HG03196 (cell line): ENCODE measurements around the gene CHPT1.
"Not testable (repeated sequence)": the region's sequence is repeated elsewhere in the genome, so short reads cannot be mapped to it uniquely, and the experiment has no call there.

Experiments used
- ATAC-seq: cut with Tn5 transposase; IDR thresholded peaks from one replicate; pipeline ENCODE4 v1.9.1; 2021; ENCODE audit not compliant: unreplicated experiment

The CHPT1 gene

GRCh38 chr12:101697197-101697929, at the start of gene CHPT1:
CHPT1 (plus strand) TSS chr12:101697640; CDS start chr12:101697862, 222 bp downstream.
- peak; percentile 56 for ATAC-seq

DNA sequence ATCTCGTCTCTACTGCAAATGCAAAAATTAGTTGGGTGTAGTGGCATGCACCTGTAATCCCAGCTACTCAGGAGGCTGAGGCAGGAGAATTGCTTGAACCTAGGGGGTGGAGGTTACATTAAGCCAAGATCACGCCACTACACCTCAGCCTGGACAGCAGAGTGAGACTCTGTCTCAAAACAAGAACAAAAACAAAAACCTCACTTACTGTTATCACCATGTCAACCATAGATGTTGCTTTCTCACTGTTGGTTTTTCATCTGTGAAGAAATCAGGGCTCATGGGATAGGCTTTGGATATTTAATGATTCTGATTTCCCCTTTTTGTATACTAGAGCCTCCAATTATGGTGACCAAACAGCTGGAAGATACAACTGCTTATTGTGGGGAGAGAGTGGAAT, 49.7 kb upstream of the CHPT1 start:
- no peak for ATAC-seq

DNA sequence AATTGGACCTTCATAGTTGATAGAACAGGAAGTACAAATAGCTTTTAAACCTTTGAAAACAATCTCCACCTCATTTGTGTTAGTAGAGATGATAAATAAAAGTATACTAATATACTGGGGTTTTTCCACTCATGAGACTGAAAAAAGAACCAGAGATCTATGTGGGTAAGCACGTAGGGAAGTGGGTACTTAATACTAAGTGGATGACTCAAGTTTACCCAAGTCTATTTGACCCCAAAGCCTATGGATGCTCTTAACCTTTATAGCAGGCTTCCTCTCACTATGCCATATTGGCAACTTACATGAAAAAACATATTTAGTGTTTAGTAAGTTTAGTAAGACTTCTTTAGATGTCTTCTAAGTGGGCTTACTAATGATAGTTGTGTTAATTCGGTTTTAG, 49.2 kb upstream of the CHPT1 start:
- no peak for ATAC-seq

DNA sequence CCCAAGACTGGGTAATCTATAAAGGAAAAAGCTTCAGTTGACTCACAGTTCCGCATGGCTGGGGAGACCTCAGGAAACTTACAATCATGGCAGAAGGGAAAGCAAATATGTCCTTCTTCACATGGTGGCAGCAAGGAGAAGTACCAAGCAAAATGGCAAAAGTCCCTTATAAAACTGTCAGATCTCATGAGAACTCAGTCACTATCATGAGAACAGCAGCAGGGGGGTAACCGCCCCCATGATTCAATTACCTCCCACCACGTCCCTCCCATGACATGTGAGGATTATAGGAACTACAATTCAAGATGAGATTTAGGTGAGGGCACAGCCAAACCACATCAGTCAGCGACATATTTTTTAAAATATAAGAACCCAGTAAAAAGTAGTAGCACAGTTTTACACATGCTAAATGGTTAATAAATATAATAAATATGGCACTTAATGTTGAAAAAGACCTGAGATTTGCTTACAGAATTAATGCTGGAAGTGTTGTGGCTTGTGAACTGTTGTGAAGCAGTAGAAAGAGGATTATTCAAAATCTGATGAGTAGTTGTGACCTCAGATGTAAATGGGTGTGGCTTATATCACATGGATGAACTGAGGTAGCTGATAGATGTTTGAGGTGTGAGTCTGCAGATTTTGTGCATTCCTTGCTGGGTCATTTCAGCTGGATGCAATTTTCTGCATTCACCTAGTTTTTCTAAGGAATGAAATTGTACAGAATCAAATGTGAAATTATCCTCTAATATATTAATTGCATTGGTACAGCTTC, 46.9 kb upstream of the CHPT1 start:
- ATAC-seq = no peak

DNA sequence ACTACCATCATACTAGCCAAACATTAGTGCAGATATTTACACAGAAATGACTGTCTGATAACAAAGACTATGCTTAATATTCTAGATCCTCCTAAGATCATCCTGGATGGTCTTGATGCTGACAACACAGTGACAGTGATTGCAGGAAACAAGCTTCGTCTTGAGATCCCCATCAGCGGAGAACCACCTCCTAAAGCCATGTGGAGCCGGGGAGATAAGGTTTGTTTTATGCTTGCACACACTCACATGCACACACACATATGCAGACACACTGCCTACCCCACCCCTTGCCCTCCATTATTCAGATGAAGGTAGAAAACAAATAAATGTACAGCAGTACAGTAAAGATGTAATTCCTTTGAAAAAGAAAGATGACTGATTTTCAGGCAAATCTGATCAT, 44.4 kb upstream of the CHPT1 start:
- ATAC-seq = no peak

GRCh38 chr12:101653503-101653902, 43.9 kb upstream of the CHPT1 start:
- no peak for ATAC-seq

GRCh38 chr12:101654442-101654841, 43.0 kb upstream of the CHPT1 start:
- ATAC-seq = no peak

DNA sequence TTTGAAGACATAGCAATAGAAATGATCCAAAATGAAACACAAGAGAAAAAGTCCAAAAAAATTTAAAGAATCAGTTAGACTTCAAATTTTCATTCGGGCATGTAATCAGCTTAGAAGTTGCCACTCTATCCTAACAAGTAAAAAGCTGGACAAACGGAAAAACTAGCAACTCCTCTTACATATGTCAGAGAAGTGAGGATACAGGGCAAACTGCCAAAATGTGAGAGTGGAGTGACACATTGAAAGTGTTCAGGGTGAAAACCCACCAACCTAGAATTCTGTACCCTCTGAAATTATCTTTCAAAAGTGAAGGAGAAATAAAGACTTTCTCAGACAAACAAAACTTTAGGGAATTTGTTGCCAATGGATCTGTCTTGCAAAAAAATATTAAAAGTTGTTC, 42.0 kb upstream of the CHPT1 start:
- ATAC-seq = no peak

DNA sequence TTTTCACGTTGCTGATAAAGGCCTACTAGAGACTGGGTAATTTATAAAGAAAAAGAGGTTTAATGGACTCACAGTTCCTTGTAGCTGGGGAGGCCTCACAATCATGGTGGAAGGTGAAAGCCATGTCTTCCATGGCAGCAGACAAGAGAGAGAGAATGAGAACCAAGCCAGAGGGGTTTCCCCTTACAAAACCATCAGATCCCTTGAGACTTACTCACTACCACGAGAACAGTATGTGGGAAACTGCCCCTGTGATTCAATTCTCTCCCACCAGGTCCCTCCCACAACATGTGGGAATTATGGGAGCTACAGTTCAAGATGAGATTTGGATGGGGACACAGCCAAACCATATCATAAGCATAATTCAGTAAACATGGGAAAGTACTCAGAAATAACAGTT, 36.8 kb upstream of the CHPT1 start:
- ATAC-seq = not testable (repeated sequence)

DNA sequence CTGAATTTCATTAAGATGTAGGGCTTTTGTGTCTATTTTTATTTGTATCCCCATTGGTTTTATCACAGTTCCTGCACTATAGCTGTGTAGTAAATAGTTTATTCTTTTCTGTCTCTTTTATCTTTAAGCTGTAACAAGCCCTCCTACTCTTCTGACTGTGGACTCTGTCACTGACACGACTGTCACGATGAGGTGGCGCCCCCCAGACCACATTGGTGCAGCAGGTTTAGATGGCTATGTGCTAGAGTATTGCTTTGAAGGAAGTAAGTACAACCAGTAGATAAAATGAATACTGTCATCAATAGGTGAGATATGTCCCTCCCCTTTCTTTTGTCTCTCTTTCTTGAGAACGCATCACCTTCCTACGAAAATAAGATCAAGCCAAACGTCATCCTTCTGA, 34.1 kb upstream of the CHPT1 start:
- ATAC-seq = no peak

GRCh38 chr12:101664992-101665391, 32.4 kb upstream of the CHPT1 start:
- no peak for ATAC-seq

GRCh38 chr12:101666052-101666728, 31.2 kb upstream of the CHPT1 start:
- ATAC-seq = no peak

DNA sequence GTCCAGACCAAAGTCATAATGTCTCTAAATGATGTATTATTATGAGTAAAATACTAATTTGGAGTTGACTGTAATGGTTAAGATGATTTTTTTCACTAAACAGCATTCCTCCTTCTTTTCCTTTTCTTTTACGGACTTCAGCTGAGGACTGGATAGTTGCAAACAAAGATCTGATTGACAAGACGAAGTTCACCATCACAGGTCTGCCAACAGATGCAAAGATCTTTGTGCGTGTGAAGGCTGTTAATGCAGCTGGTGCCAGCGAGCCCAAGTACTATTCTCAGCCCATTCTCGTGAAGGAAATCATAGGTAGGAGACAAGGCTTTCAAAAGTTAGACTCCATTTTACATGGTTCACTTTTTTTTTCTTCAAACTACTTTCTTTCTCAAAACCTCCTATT, 29.8 kb upstream of the CHPT1 start:
- ATAC-seq = no peak

DNA sequence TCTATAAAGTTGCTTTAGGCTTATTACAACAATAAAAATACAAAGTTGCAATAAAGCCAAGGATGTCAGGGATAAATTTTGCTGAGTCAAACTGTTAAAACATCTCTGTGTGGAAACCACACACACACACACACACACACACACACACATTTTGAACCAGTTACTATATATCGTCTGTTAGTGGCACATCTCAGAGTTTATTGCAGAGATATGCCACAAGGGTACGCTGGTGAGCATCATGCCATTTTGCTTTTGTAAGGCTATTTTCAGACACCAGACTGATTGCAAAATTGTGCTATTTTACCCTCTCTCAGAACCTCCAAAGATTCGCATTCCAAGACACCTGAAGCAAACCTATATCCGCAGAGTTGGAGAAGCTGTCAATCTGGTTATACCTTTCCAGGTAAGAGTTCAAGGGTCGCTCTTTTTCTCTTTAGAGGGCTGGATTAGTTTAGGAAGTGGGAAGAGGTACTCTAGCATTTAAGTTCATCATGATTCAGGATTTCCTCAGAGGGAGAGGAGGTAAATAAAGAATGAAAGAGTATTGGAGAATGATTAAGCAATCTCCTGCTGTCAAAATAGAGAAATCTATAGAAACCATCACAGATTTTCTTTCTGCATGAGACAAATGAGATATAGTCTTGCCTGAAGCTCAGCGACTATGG, 27.3 kb upstream of the CHPT1 start:
- ATAC-seq = no peak

DNA sequence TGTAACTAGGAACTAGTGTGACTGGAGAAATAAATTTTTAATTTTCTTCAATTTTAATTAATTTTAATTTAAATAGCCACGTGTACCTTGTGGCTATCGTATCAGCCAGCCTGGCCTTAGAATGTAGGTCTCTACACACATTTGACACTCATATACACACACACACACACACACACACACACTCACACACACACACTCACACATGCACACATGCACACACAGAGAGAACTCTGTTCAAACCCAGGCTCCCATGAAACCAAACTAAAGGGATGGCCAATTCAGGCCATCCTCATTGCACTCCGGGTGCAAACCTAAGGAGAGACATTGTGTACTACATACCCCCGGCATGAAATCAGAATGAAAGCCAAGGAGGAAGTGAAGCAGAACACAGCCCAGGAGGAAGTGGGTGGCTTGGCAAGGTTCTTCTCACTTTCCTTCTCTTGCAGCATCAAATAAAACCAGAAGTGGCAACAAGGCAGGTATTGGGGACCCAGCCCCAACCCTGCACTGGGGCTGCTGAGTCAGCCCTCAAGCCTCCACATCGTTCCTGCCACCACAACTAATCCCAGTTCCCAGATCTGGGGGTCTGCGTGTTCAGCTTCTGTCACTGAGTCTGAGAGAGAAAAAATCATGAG, 26.2 kb upstream of the CHPT1 start:
- peak; percentile 90 for ATAC-seq

DNA sequence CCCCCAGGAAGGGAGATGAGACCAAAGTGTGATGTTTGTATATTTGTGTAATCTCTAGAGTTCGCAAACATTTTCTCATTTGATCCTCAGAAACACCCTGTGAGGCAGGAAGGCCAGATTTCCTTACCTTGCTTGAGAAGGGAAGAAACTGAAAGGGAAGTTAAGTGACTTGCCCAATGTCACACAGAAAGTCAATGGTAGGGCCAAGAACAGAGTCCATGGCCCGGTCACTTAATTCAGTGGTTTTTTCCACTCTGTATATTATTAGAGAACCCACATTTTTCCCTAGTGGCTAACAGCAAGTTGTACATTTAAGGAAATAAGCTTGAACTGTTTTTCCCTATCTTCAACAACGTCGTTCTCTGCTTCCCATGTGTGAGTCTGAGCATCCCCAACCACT, 25.6 kb upstream of the CHPT1 start:
- ATAC-seq = peak; percentile 9

DNA sequence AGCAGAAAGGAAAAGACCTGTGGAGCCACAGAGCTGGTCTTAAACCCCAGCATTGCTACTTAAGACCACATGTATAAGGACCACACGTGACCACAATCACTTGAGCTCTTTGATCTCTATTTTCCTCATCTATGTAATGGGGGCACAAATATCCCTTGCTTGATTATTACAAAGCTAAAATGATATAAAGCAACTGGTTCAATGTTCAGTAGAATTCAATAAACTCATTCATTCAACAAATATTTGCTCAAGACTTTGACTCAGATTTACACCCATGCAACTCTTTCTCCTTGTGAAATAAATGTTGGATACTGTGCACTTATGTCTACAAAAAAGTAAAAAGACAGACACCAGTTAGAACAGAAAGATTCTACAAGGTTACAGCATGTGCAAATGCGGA, 21.9 kb upstream of the CHPT1 start:
- ATAC-seq = no peak

DNA sequence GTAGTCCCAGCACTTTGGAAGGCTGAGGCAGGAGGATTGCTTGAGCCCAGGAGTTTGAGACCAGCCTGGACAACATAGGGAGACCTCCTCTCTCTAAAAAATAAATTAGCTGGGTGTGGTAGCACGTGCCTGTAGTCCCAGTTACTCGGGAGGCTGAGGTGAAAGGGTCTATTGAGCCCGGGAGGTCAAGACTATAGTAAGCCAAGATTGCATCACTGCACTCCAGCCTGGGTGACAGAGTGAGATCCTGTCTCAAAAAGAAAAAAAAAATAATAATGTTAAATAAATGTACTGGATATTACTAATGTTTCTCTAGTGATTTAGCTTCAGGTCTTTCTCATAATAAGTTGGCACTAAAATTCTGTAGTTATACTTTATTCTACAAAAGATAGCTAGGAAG, 20.9 kb upstream of the CHPT1 start:
- ATAC-seq = not testable (repeated sequence)

- no peak for ATAC-seq
Measured at GRCh38 chr12:101678081-101678480, 19.4 kb upstream of the CHPT1 start.

GRCh38 chr12:101680240-101680639, 17.2 kb upstream of the CHPT1 start:
- ATAC-seq = no peak

DNA sequence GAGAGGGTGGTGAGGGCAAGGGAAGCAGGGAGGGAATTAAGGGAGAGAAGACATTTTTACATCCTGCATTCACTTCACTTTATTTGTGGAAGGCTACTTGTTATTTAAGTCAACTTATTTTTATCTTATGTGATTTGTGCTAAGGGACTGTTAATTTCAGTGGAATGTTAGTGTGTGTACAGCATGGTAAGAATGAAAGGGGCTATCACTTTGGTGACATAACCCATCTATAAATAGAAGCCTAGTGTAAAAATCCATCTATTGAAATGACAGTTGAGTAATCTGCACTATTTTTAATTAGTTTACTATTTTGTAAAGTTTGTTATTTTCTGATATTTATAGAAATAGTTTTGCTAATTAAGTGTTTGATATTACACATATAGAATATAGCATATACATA, 16.8 kb upstream of the CHPT1 start:
- no peak for ATAC-seq
